H1 (cell line): ENCODE measurements around the gene ETFB. TPM values are rescaled to one million over a fixed set of nuclear protein-coding genes. Genes with fewer than 3 reads are reported as not detected.
A peak's percentile ranks its signal among the peaks of the same experiment; 100 is the strongest.

Experiments
- CTCF ChIA-PET: fragments of 300-600 bp; sonication (Branson Sonifier 250); formaldehyde crosslinking; loops from one replicate; lab custom pipeline; 2021; ENCODE audit not compliant: partially characterized antibody; lab: Charles Lee
- POLR2A ChIA-PET: fragments of 300-600 bp; sonication (Branson Sonifier 250); formaldehyde crosslinking; loops from one replicate; lab custom pipeline; 2021; ENCODE audit warnings: inconsistent platforms; ENCODE audit not compliant: partially characterized antibody; lab: Charles Lee
- DNase-seq, 2 experiments: peaks; one replicate each; pipeline versions ENCODE4 v3.0.0 to v3.0.0-alpha.2; 2010 to 2022; ENCODE audit warnings: low spot score in 2 of 2, low read depth in 1 of 2, mixed read lengths in 1 of 2
- FAIRE-seq: peaks from 2 replicates; lab custom pipeline; 2011; peaks lifted over from hg19 to GRCh38; lab: Jason Lieb, UNC
- H2AFZ ChIP-seq: 2 replicates; pipeline ENCODE4 v1.8.1; 2012; ENCODE audit warnings: low read length, inconsistent platforms
- H2AK5ac ChIP-seq: 2 replicates; pipeline ENCODE4 v1.6.1; 2013; ENCODE audit warnings: low read depth, low read length
- H2BK120ac ChIP-seq: replicated peaks from 2 replicates; pipeline ENCODE3; 2013; ENCODE audit warnings: low read depth, low read length, inconsistent platforms
- H2BK12ac ChIP-seq: 2 replicates; pipeline ENCODE4 v1.6.1; 2013; ENCODE audit warnings: low read depth, low read length
- H2BK15ac ChIP-seq: 2 replicates; pipeline ENCODE4 v1.6.1; 2013; ENCODE audit warnings: low read length
- H2BK20ac ChIP-seq: 2 replicates; pipeline ENCODE4 v1.6.1; 2013; ENCODE audit warnings: low read length
- H2BK5ac ChIP-seq: 2 replicates; pipeline ENCODE4 v1.6.1; 2013; ENCODE audit warnings: low read depth, low read length
- H3K14ac ChIP-seq: 2 replicates; pipeline ENCODE4 v1.6.1; 2013; ENCODE audit warnings: inconsistent platforms; ENCODE audit not compliant: insufficient read length
- H3K18ac ChIP-seq: 2 replicates; pipeline ENCODE4 v1.6.1; 2013; ENCODE audit warnings: low read length; ENCODE audit errors: extremely low read depth
- H3K23ac ChIP-seq: 2 replicates; pipeline ENCODE4 v1.6.1; 2013; ENCODE audit warnings: inconsistent platforms; ENCODE audit not compliant: insufficient read length
- H3K23me2 ChIP-seq: 2 replicates; pipeline ENCODE4 v1.6.1; 2013; ENCODE audit warnings: low read depth, low read length
- H3K27ac ChIP-seq: 2 replicates; pipeline ENCODE4 v1.6.1; 2011; ENCODE audit warnings: low read depth, low read length, inconsistent platforms
- H3K27me3 ChIP-seq, 4 experiments: replicated peaks in 1 of 4; 1 replicate in 1 of 4; 2 replicates in 3 of 4; pipeline versions ENCODE4 v1.6.1 to v1.8.1; 2011 to 2013; ENCODE audit warnings: low read length in 3 of 4, mild to moderate bottlenecking in 3 of 4, inconsistent platforms in 2 of 4, mixed read lengths in 2 of 4, moderate library complexity in 1 of 4; ENCODE audit not compliant: control insufficient read depth in 3 of 4, insufficient read depth in 3 of 4; ENCODE audit errors: extremely low read depth in 1 of 4
- H3K36me3 ChIP-seq, 4 experiments: 2 replicates each; pipeline versions ENCODE4 v1.6.1 to v1.8.1; 2011 to 2013; ENCODE audit warnings: mild to moderate bottlenecking in 4 of 4, low read length in 3 of 4, moderate library complexity in 2 of 4, control low read depth in 1 of 4, inconsistent platforms in 1 of 4; ENCODE audit not compliant: insufficient read depth in 4 of 4, control insufficient read depth in 2 of 4
- H3K4ac ChIP-seq: replicated peaks from 2 replicates; pipeline ENCODE3; 2013; ENCODE audit warnings: low read length, low read depth, mixed read lengths, inconsistent platforms; ENCODE audit not compliant: insufficient read length
- H3K4me1 ChIP-seq, 4 experiments: replicated peaks in 1 of 4; 1 replicate in 1 of 4; 2 replicates in 3 of 4; pipeline versions ENCODE4 v1.6.1 to v1.8.1; 2011 to 2013; ENCODE audit warnings: low read length in 3 of 4, inconsistent platforms in 2 of 4, mixed read lengths in 1 of 4; ENCODE audit not compliant: insufficient read depth in 4 of 4, control insufficient read depth in 3 of 4
- H3K4me2 ChIP-seq, 2 experiments: 2 replicates each; pipeline versions ENCODE4 v1.6.1 to v1.8.1; 2011 to 2013; ENCODE audit warnings: low read depth in 2 of 2, low read length in 2 of 2, control low read depth in 1 of 2, inconsistent platforms in 1 of 2, mild to moderate bottlenecking in 1 of 2; ENCODE audit not compliant: insufficient read depth in 1 of 2
- H3K4me3 ChIP-seq, 4 experiments: fragments of 200-600, 300-600 bp in 1 of 4; sonication (generic), shearing (Covaris generic), sonication (Bioruptor Twin) in 1 of 4; 2 replicates each; pipeline versions ENCODE4 v1.5.1 to v1.8.1; 2011 to 2016; ENCODE audit warnings: low read length in 4 of 4, low read depth in 3 of 4, control low read depth in 2 of 4, inconsistent platforms in 2 of 4, mild to moderate bottlenecking in 2 of 4, mixed read lengths in 1 of 4, moderate library complexity in 1 of 4; ENCODE audit not compliant: insufficient read depth in 2 of 4; ENCODE audit errors: extremely low read depth in 1 of 4
- H3K56ac ChIP-seq: replicated peaks from 2 replicates; pipeline ENCODE3; 2013; ENCODE audit warnings: low read depth, mild to moderate bottlenecking, mixed read lengths, low read length, inconsistent platforms; ENCODE audit not compliant: insufficient read length
- H3K79me1 ChIP-seq: 2 replicates; pipeline ENCODE4 v1.6.1; 2013; ENCODE audit warnings: low read depth, low read length, control low read depth
- H3K79me2 ChIP-seq, 2 experiments: 2 replicates each; pipeline versions ENCODE4 v1.6.1 to v1.8.1; 2012 to 2013; ENCODE audit warnings: low read length in 2 of 2, mild to moderate bottlenecking in 2 of 2, inconsistent platforms in 1 of 2; ENCODE audit not compliant: insufficient read depth in 2 of 2, control insufficient read depth in 1 of 2
- H3K9ac ChIP-seq, 4 experiments: replicated peaks in 1 of 4; 1 replicate in 1 of 4; 2 replicates in 3 of 4; pipeline versions ENCODE4 v1.6.1 to v1.8.1; 2011 to 2013; ENCODE audit warnings: low read depth in 3 of 4, low read length in 3 of 4, control low read depth in 2 of 4, mild to moderate bottlenecking in 2 of 4, moderate library complexity in 2 of 4, inconsistent platforms in 1 of 4; ENCODE audit errors: extremely low read depth in 1 of 4
- H3K9me3 ChIP-seq, 2 experiments: 2 replicates each; pipeline versions ENCODE4 v1.6.1 to v1.8.1; 2012 to 2013; ENCODE audit warnings: mild to moderate bottlenecking in 2 of 2, moderate library complexity in 2 of 2, control low read depth in 1 of 2, inconsistent platforms in 1 of 2, low read depth in 1 of 2, low read length in 1 of 2, mixed read lengths in 1 of 2; ENCODE audit not compliant: insufficient read depth in 2 of 2
- H4K20me1 ChIP-seq, 2 experiments: replicated peaks in 1 of 2; 2 replicates each; pipeline versions ENCODE3 to v1.8.1; 2011 to 2013; ENCODE audit warnings: inconsistent platforms in 2 of 2, low read length in 2 of 2, mild to moderate bottlenecking in 1 of 2; ENCODE audit not compliant: insufficient read depth in 2 of 2, control insufficient read depth in 1 of 2
- H4K5ac ChIP-seq: 2 replicates; pipeline ENCODE4 v1.6.1; 2013; ENCODE audit warnings: low read length, low read depth, mixed read lengths, inconsistent platforms; ENCODE audit not compliant: insufficient read length
- H4K8ac ChIP-seq: 2 replicates; pipeline ENCODE4 v1.8.0; 2013; ENCODE audit warnings: mild to moderate bottlenecking, moderate library complexity, low read length, inconsistent platforms; ENCODE audit not compliant: insufficient read depth; ENCODE audit errors: extremely low read depth
- H4K91ac ChIP-seq: replicated peaks from 2 replicates; pipeline ENCODE3; 2013; ENCODE audit warnings: low read length, mixed read lengths, inconsistent platforms; ENCODE audit not compliant: insufficient read length
- BACH1 ChIP-seq: IDR thresholded peaks from 2 replicates; pipeline ENCODE4 v1.6.1; 2012; ENCODE audit warnings: low read length, improper control_type of control experiment
- BRCA1 ChIP-seq: IDR thresholded peaks from 2 replicates; pipeline ENCODE4 v1.6.1; 2012; ENCODE audit warnings: low read depth, low read length, improper control_type of control experiment
- CREB1 ChIP-seq: IDR thresholded peaks from 2 replicates; pipeline ENCODE4 v1.6.1; 2012; ENCODE audit warnings: inconsistent platforms
- PHF8 ChIP-seq: fragments of 200-600 bp; sonication (generic); conservative IDR thresholded peaks from 2 replicates; pipeline ENCODE4 v1.7.1; 2012; ENCODE audit warnings: low read depth, mild to moderate bottlenecking, inconsistent platforms, low read length, moderate library complexity
- RBBP5 ChIP-seq: IDR thresholded peaks from 2 replicates; pipeline ENCODE4 v1.7.1; 2012; ENCODE audit warnings: low read depth, mild to moderate bottlenecking, inconsistent platforms, low read length, moderate library complexity, borderline replicate concordance
- TAF7 ChIP-seq: optimal IDR thresholded peaks from 2 replicates; pipeline ENCODE3; 2011; ENCODE audit warnings: low read depth, mild to moderate bottlenecking, inconsistent platforms, low read length, moderate library complexity, borderline replicate concordance
- TBP ChIP-seq: IDR thresholded peaks from 2 replicates; pipeline ENCODE4 v1.6.1; 2011; ENCODE audit warnings: low read depth, low read length, improper control_type of control experiment
- TCF12 ChIP-seq: IDR thresholded peaks from 2 replicates; pipeline ENCODE4 v1.6.1; 2011; ENCODE audit warnings: low read depth, mild to moderate bottlenecking, low read length
- USF2 ChIP-seq: IDR thresholded peaks from 2 replicates; pipeline ENCODE4 v1.6.1; 2011; ENCODE audit warnings: low read length, improper control_type of control experiment
- WGBS, 2 experiments: shearing (Covaris generic) in 1 of 2; methylation state at CpG; one replicate each; pipeline versions ENCODE4 v1.1.6 to v1.1.7; 2013 to 2015; ENCODE audit warnings: low lambda C conversion rate in 2 of 2, mixed read lengths in 2 of 2, inconsistent platforms in 1 of 2, low coverage in 1 of 2, missing lambda C conversion rate in 1 of 2; ENCODE audit not compliant: insufficient replicate concordance in 2 of 2, insufficient coverage in 1 of 2, insufficient read length in 1 of 2; ENCODE audit errors: extremely low coverage in 1 of 2, missing lambda C conversion rate in 1 of 2; 5-methylcytosine and 5-hydroxymethylcytosine counted together
- polyA plus RNA-seq, 7 experiments: library from polyadenylated mRNA; depleted of rRNA in 3 of 7; stranded (reverse) in 5 of 7; unstranded in 2 of 7; fragments of >200 nt in 5 of 7; fragments of 200-250 nt in 2 of 7; gene quantifications; 1 replicate in 5 of 7; 2 replicates in 1 of 7; 4 replicates in 1 of 7; pipeline versions ENCODE4 v1.2.1 to v1.2.3, GENCODE V29; 2011 to 2013; ENCODE audit warnings: missing spikeins in 2 of 7, mixed read lengths in 2 of 7
- total RNA-seq: library from RNA; stranded (reverse); fragmentation: NEBNext Ultra II Directional; extraction: Animal tissue kit (Norgen Biotek cat#: 25700); gene quantifications from 2 replicates; pipeline ENCODE4 v1.2.1, GENCODE V29; 2021

Gene ETFB
- total and polyA plus RNA-seq, 2 of the 8 experiments (the other 6 are each of a cell fraction or from before 2014, with no cell fraction given), result 40.0 to 66.5 TPM

GRCh38 chr19:51297406-51297805 lies 68.8 kb downstream of the ETFB start:
- Histone ChIP-seq H3K9ac (no peak overlapping the region), H3K79me2 (no peaks in the 10 kb centered on the region), H3K14ac (no peak overlapping the region), H2AFZ (no peak overlapping the region), H3K9me3 (no peaks in the 10 kb centered on the region), H3K4me2 (no peak overlapping the region), H2BK12ac (no peak overlapping the region), H3K56ac (no peak overlapping the region), H4K20me1 (no peaks in the 10 kb centered on the region), H3K4me1 (peaks cover 10 to 39% (median 29%) of the 10 kb centered on the region in 4 experiments), H2BK20ac (no peak overlapping the region), H3K4me3 (no peak overlapping the region), H3K4ac (no peak overlapping the region), H3K27ac (no peak overlapping the region), H2BK5ac (0 out of 2 replicates have a peak overlapping the region, but pooled peaks have one; percentile 16), H3K79me1 (no peaks in the 10 kb centered on the region), H3K23ac (no peak overlapping the region), H4K91ac (no peak overlapping the region), H3K23me2 (no peaks in the 10 kb centered on the region), H2AK5ac (no peak overlapping the region), H2BK120ac (no peak overlapping the region), H3K27me3 (peaks cover 0 to 2% (median 0%) of the 10 kb centered on the region in 4 experiments; a peak in 1 of 7 replicates), H4K5ac (no peak overlapping the region), H2BK15ac (no peak overlapping the region), H3K18ac (no peak overlapping the region), H4K8ac (no peak overlapping the region), H3K36me3 (no peaks in the 10 kb centered on the region)
- 94% methylated on average over 5 of the region's 5 CpGs; no CpG with 5 or more reads in 1 of the 2 experiments for WGBS, 2 experiments
- ChIA-PET CTCF (interaction anchor here (0.6 to 2.3 kb wide), 9 partner anchors 29 to 317 kb away, joined by 3 to 6 read pairs (median 3); partner anchors contain the start of gene VSIG10L), POLR2A (interaction anchor here (0.6 to 1.5 kb wide), 3 partner anchors 11 to 141 kb away, joined by 3 to 4 read pairs (median 3); no protein-coding TSS in a partner anchor)
- FAIRE-seq (no peak), DNase-seq (no peak)
- TF ChIP-seq USF2 (no peak), TBP (no peak), TAF7 (no peak), BRCA1 (no peak), CREB1 (no peak), RBBP5 (no peak), PHF8 (no peak), TCF12 (no peak), BACH1 (no peak)
